SH-SY5Y (cell line): Measurements from ENCODE around the gene LAMP5.

Source experiments
- GATA2 ChIP-seq: IDR thresholded peaks from 2 replicates; pipeline ENCODE4 v1.6.1; 2011; ENCODE audit warnings: mild to moderate bottlenecking, low read depth, low read length
- GATA3 ChIP-seq: IDR thresholded peaks from 2 replicates; pipeline ENCODE4 v1.6.1; 2011; ENCODE audit warnings: low read depth, mild to moderate bottlenecking, low read length, moderate library complexity

- TF ChIP-seq GATA3 (no peak), GATA2 (no peak)
Measured at GRCh38 chr20:9475456-9475855, 38.9 kb upstream of the LAMP5 start.
